ENCODE data around the gene GAPDH. TPM values are rescaled to one million over a fixed set of nuclear protein-coding genes. Genes with fewer than 3 reads are reported as not detected.
"Not testable (repeated sequence)": the region's sequence is repeated elsewhere in the genome, so short reads cannot be mapped to it uniquely, and the experiment has no call there.

Gene GAPDH
- 1,000 to 10,000 TPM; 5,900 to 8,209 TPM for total RNA-seq

GRCh38 chr12:6533923-6534694 is at the start of gene GAPDH:
GAPDH (plus strand) TSS chr12:6534517; CDS start chr12:6534833, 316 bp downstream.
- peak within 1 kb of the TSS; percentile 96 to 100 for H3K27ac Mint-ChIP-seq
- H3K36me3 Mint-ChIP-seq, result peaks cover 67 to 70% of the 10 kb centered on the region in 2 donors
- H3K9me3 Mint-ChIP-seq, result no peaks in the 10 kb centered on the region

GRCh38 chr12:6488240-6488639 is 46.1 kb upstream of the GAPDH start:
- Mint-ChIP-seq H3K36me3 (peaks cover 14 to 17% of the 10 kb centered on the region in 2 donors), H3K27ac (no peak overlapping the region), H3K9me3 (no peaks in the 10 kb centered on the region)
- DNase-seq (ENCODE audit: low spot score in 2 of 2) (no peak), ATAC-seq (no peak)

More at GRCh38 chr12:6533923-6534694, at the start of gene GAPDH:
- DNase-seq (ENCODE audit: low spot score in 2 of 2) (peak; percentile 90 to 92), ATAC-seq (peak; percentile 55 to 67)

DNA sequence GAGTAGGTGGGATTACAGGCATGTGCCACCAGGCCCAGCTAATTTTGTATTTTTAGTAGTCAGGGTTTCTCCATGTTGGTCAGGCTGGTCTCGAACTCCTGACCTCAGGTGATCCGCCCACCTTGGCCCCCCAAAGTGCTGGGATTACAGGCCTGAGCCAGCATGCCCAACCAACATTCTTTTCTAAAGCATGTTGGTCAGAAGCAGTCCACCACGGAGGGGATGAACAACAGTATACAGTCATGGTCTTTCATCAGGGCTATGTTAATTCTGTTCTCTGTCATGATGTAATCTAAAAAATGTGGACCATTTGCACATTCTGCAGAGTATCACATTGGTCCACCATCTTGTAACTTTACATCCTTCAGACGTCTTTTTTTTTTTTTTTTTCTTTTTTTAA is 44.9 kb upstream of the GAPDH start:
- ATAC-seq (no peak), DNase-seq (ENCODE audit: low spot score in 2 of 2) (no peak)
- Mint-ChIP-seq H3K36me3 (peaks cover 19% of the 10 kb centered on the region in 2 donors), H3K27ac (no peak overlapping the region), H3K9me3 (no peaks in the 10 kb centered on the region)

DNA sequence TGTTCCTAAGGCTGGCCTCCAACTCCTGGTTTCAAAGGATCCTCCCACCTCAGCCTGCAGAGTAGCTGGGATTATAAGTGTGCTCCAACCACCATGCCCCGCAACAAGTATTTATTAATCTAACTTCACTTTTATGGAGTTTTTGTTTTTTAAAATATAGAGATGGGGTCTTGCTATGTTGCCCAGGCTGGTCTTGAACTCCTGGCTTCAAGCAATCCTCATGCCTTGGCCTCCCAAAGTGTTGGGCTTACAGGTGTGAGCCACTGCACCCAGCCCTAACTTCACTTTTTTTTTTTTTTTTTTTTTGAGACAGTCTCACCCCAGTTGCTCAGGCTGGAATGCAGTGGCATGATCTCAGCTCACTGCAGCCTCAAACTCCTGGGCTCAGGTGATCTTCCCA is 43.6 kb upstream of the GAPDH start:
- DNase-seq (ENCODE audit: low spot score in 2 of 2); H3K27ac Mint-ChIP-seq; H3K9me3 Mint-ChIP-seq; ATAC-seq: not testable (repeated sequence)
- peaks cover 31% of the 10 kb centered on the region in 2 donors for H3K36me3 Mint-ChIP-seq

- Mint-ChIP-seq H3K36me3 (peaks cover 35 to 36% of the 10 kb centered on the region in 2 donors), H3K9me3 (no peaks in the 10 kb centered on the region), H3K27ac (peak within 1 kb of the TSS; percentile 95 to 98)
- DNase-seq (ENCODE audit: low spot score in 2 of 2) (peak; percentile 97 to 99), ATAC-seq (peak; percentile 82 to 85)
Measured at GRCh38 chr12:6492838-6493496, 41.4 kb upstream of the GAPDH start, which contains the start of gene MRPL51. MRPL51 (minus strand) TSS chr12:6493262; CDS start chr12:6493136, 126 bp downstream.

DNA sequence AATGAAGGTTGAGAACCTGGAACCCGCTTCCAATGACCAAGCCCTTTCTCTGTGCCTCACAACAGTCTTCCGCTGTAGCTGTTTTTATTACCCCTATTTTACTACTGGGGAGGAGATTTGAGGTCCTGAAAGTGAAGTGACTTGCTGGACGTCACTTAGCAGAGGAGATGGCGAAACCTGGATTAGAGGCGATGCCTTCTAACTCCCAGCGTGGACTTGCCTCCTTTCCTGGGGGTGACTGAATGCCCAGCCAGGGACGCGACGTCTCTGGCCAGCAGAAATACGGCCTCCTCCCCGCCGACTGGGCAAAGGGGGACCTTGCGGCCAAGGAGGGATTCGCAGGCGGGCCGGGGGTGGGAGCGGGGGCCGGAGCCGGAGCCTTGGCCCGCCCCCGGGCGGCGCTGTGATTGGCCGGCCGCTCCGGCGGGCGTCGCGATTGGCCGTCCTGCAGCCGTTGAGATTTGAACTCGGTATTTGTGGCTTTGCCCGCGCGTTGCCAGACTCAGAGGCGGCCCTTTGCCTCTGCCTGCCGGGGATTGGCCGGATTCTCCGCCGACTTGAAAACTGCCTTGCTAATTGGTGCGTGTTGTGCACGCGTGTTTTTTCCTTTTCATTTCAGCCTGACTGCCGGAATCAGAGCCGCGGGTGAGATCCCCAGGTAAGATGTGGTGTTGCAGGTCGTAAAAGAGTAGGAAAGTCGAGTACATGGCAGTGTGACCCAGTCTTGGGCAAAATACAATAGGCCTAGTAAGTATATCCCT is 40.6 kb upstream of the GAPDH start, which contains the start of gene NCAPD2:
NCAPD2 (plus strand) TSS at position 606 of the 761 bp plus-strand sequence. CDS start 997 bp downstream, outside the sequence.
- Mint-ChIP-seq H3K9me3 (no peaks in the 10 kb centered on the region), H3K36me3 (peaks cover 36% of the 10 kb centered on the region in 2 donors), H3K27ac (peak within 1 kb of the TSS; percentile 95 to 98)
- ATAC-seq, result peak; percentile 88
- peak; percentile 93 to 98 for DNase-seq (ENCODE audit: low spot score in 2 of 2)

GRCh38 chr12:6494258-6494743 is 40.0 kb upstream of the GAPDH start:
- ATAC-seq (peak in 1 of 2 donors; percentile 7), DNase-seq (ENCODE audit: low spot score in 2 of 2) (no peak)
- peak overlapping the region; percentile 93 to 98 for H3K27ac Mint-ChIP-seq
- H3K36me3 Mint-ChIP-seq, result peaks cover 36 to 41% of the 10 kb centered on the region in 2 donors
- no peaks in the 10 kb centered on the region for H3K9me3 Mint-ChIP-seq

GRCh38 chr12:6494968-6495367 is 39.3 kb upstream of the GAPDH start:
- ATAC-seq, result no peak
- peak overlapping the region; percentile 93 to 98 for H3K27ac Mint-ChIP-seq
- peaks cover 36 to 41% of the 10 kb centered on the region in 2 donors for H3K36me3 Mint-ChIP-seq
- no peak for DNase-seq (ENCODE audit: low spot score in 2 of 2)
- no peaks in the 10 kb centered on the region for H3K9me3 Mint-ChIP-seq

GRCh38 chr12:6497291-6497690 is 37.0 kb upstream of the GAPDH start:
- peak overlapping the region in 1 of 2 donors; percentile 63 for H3K27ac Mint-ChIP-seq
- not testable (repeated sequence) for H3K9me3 Mint-ChIP-seq; DNase-seq (ENCODE audit: low spot score in 2 of 2); ATAC-seq
- H3K36me3 Mint-ChIP-seq, result peaks cover 29 to 34% of the 10 kb centered on the region in 2 donors

DNA sequence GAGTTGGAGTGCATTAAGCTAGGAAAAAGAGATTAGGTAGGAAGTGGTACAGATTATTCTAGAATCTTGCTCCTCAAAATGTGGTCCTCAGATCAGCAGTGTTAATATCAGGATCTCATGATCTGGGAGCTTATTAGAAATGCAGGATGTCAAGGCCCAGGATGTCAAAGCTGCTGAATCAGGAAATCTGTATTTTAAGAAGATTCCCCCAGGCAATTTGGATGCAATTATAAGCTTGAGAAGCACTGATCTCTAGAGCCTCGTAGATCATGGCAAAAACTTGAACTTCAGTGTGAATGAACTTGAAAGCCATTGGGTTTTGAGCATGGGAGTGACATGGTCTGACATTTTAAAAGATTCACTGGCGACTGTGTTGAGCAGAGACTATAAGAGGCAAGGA is 33.9 kb upstream of the GAPDH start:
- Mint-ChIP-seq H3K27ac (no peak overlapping the region), H3K9me3 (no peaks in the 10 kb centered on the region), H3K36me3 (peaks cover 7 to 12% of the 10 kb centered on the region in 2 donors)
- DNase-seq (ENCODE audit: low spot score in 2 of 2) (no peak), ATAC-seq (no peak)

DNA sequence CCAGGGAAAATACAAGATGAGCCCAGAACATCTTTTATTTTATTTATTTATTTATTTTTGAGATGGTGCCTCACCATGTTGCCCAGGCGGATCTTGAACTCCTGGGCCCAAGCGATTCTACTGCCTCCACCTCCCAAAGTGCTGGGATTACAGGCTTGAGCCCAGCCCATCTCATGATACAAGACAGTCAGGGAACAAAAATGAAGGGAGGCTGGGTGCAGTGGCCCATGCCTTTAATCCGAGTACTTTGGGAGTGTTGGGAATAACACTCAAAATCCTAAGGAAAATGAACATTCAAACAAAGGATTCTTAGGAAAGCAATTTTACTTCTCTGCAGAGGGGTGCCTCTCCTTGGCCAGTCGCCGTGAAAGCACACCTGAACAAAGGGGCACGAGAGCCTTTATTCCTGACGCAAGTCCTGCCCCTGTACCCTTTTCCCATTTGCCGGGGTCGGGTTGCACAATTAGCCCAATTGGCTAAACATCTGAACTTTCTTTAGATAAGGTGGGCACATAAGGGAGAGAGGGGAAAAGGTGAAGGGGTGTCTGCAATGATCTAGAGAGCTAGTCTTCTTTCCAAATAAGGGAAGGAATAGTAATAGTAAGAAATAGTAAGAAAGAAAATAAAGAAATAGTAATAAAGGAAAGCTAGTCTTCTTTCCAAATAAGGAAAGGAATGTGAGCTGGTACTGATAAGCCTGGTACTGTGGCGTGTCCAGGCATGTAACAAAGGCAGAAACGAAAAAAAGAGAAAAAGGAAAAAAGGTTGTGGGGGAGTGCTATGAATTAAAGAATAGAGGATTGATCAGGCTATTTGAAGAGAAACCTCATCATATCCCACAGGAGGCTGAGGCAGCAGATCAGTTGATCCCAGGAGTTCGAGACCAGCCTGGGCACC is 27.0 kb upstream of the GAPDH start:
- Mint-ChIP-seq H3K27ac (no peak overlapping the region), H3K9me3 (no peaks in the 10 kb centered on the region), H3K36me3 (peaks cover 13 to 22% of the 10 kb centered on the region in 2 donors)
- DNase-seq (ENCODE audit: low spot score in 2 of 2), result no peak
- ATAC-seq, result no peak

DNA sequence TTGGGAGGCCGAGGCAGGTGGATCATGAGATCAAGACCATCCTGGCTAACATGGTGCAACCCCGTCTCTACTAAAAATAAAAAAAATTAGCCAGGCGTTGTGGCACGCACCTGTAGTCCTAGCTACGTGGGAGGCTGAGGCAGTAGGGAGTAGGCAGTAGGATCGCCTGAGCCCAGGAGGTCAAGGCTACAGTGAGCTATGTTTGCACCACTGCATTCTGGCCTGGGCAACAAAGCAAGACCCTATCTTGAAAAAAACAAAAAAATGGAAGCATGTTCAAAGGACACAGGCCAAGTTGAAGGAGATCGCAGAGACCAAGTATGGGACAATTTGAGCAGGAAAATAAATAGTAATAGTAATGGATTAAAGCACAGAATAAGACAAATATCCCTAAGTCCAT is 26.2 kb upstream of the GAPDH start:
- peak overlapping the region in 1 of 2 donors; percentile 34 for H3K27ac Mint-ChIP-seq
- H3K36me3 Mint-ChIP-seq, result peaks cover 20 to 30% of the 10 kb centered on the region in 2 donors
- no peak for ATAC-seq
- no peak for DNase-seq (ENCODE audit: low spot score in 2 of 2)
- H3K9me3 Mint-ChIP-seq, result no peaks in the 10 kb centered on the region

- DNase-seq (ENCODE audit: low spot score in 2 of 2) (no peak), ATAC-seq (no peak)
- no peaks in the 10 kb centered on the region for H3K9me3 Mint-ChIP-seq
- H3K27ac Mint-ChIP-seq, result peak overlapping the region in 1 of 2 donors; percentile 65
- H3K36me3 Mint-ChIP-seq, result peaks cover 44 to 47% of the 10 kb centered on the region in 2 donors
Measured at GRCh38 chr12:6520186-6520585, 14.1 kb upstream of the GAPDH start.

GRCh38 chr12:6522193-6522592 is 12.1 kb upstream of the GAPDH start:
- Mint-ChIP-seq H3K9me3 (no peaks in the 10 kb centered on the region), H3K27ac (no peak overlapping the region), H3K36me3 (peaks cover 35 to 55% of the 10 kb centered on the region in 2 donors)
- ATAC-seq (no peak), DNase-seq (ENCODE audit: low spot score in 2 of 2) (no peak)

DNA sequence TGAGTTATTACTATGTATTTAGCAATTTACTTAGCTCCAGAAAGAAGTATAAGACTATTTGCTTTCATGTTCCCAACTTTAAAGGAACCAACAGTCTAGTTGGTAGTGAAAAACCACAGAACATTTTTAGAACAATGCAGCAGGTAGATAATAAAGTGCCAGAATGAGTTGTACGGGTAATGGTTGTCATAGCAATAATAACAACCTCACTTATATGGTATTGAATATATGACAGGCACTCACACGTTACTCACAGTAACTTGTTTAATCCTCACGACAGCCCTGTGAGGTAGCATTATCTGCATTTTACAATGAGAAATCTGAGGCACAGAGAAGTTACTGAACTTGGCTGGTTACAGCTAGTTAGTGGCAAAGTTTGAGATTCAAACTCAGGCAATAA is 10.6 kb upstream of the GAPDH start:
- ATAC-seq (peak; percentile 19 to 58), DNase-seq (ENCODE audit: low spot score in 2 of 2) (no peak)
- Mint-ChIP-seq H3K36me3 (peaks cover 32 to 64% of the 10 kb centered on the region in 2 donors), H3K9me3 (no peaks in the 10 kb centered on the region), H3K27ac (peak overlapping the region; percentile 16 to 73)
